ENCODE data around the gene PRND.

Gene PRND

DNA sequence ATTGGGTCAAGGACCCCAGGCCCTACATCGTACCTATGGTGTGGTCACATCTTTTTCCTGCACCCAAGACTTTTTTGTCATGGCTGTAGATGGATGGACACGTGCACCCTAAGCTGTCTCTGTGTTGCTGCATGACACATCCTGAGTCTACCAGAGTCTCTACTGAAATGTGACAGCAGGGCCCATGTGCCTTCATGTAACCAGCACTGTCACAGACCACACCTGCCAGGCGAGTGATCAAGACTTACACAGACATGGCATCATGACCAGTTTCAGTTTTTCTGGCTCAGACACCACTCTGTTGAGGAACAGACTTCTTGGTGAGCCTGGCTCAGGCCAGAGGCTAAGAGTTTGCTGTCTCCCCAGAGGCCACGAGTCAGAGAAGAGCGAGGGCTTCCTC lies 7.6 kb downstream of the PRND start:
- no peak overlapping the region for H4K91ac ChIP-seq (ENCODE audit: low read depth, low read length)
- H3K23ac ChIP-seq (ENCODE audit: low read length): no peak overlapping the region
- no peak overlapping the region for H4K8ac ChIP-seq (ENCODE audit: low read depth, low read length)
- H3K79me1 ChIP-seq (ENCODE audit: low read length): no peaks in the 10 kb centered on the region
- no peak overlapping the region for H3K4me2 ChIP-seq (ENCODE audit: low read length)
- no peak overlapping the region for H3K18ac ChIP-seq (ENCODE audit: low read length)
- no peak overlapping the region for H3K9ac ChIP-seq (ENCODE audit: low read length)
- no peaks in the 10 kb centered on the region for H3K9me3 ChIP-seq (ENCODE audit: insufficient read depth, low read depth, low read length)
- no peak overlapping the region for H2BK5ac ChIP-seq (ENCODE audit: low read depth, low read length, poor library complexity)
- no peak overlapping the region for H2AK5ac ChIP-seq (ENCODE audit: low read length)
- no peak overlapping the region for H2AFZ ChIP-seq (ENCODE audit: insufficient read depth, low read length, poor library complexity)
- H3K14ac ChIP-seq (ENCODE audit: low read length): no peak overlapping the region
- no peak overlapping the region for H2BK12ac ChIP-seq (ENCODE audit: low read length)
- H3K4me1 ChIP-seq (ENCODE audit: control insufficient read depth in 1 of 2, insufficient read depth in 2 of 2, low read length in 2 of 2): no peaks in the 10 kb centered on the region
- H2BK120ac ChIP-seq (ENCODE audit: insufficient read depth, low read length, poor library complexity): no peak overlapping the region
- H3K36me3 ChIP-seq (ENCODE audit: control insufficient read depth in 1 of 2, insufficient read depth in 2 of 2, low read length in 2 of 2): no peaks in the 10 kb centered on the region
- no peak overlapping the region for H3K4ac ChIP-seq (ENCODE audit: low read depth, low read length)
- H3K79me2 ChIP-seq (ENCODE audit: control insufficient read depth, insufficient read depth, low read length, poor library complexity): no peaks in the 10 kb centered on the region
- no CpG with 5 or more reads among the region's 5 CpGs for WGBS (ENCODE audit: extremely low coverage, insufficient coverage, insufficient read length)
- H4K12ac ChIP-seq (ENCODE audit: low read depth, low read length): no peak overlapping the region
- DNase-seq: no peak
- no peak overlapping the region for H3K4me3 ChIP-seq (ENCODE audit: low read depth, low read length)
- no peak overlapping the region for H3K27ac ChIP-seq (ENCODE audit: low read depth, low read length)
- H3K27me3 ChIP-seq (ENCODE audit: insufficient read depth, low read length): no peaks in the 10 kb centered on the region

GRCh38 chr20:4730780-4731179 lies 9.1 kb downstream of the PRND start:
- Histone ChIP-seq H3K4me2 (ENCODE audit: low read length) (no peak overlapping the region), H3K27ac (ENCODE audit: low read depth, low read length) (no peak overlapping the region), H3K79me2 (ENCODE audit: control insufficient read depth, insufficient read depth, low read length, poor library complexity) (no peaks in the 10 kb centered on the region), H2BK12ac (ENCODE audit: low read length) (no peak overlapping the region), H3K27me3 (ENCODE audit: insufficient read depth, low read length) (no peaks in the 10 kb centered on the region), H3K4ac (ENCODE audit: low read depth, low read length) (no peak overlapping the region), H3K23ac (ENCODE audit: low read length) (no peak overlapping the region), H3K4me1 (ENCODE audit: control insufficient read depth in 1 of 2, insufficient read depth in 2 of 2, low read length in 2 of 2) (no peaks in the 10 kb centered on the region), H3K9me3 (ENCODE audit: insufficient read depth, low read depth, low read length) (no peaks in the 10 kb centered on the region), H3K14ac (ENCODE audit: low read length) (no peak overlapping the region), H4K8ac (ENCODE audit: low read depth, low read length) (no peak overlapping the region), H3K18ac (ENCODE audit: low read length) (no peak overlapping the region), H2AFZ (ENCODE audit: insufficient read depth, low read length, poor library complexity) (no peak overlapping the region), H4K12ac (ENCODE audit: low read depth, low read length) (no peak overlapping the region), H3K36me3 (ENCODE audit: control insufficient read depth in 1 of 2, insufficient read depth in 2 of 2, low read length in 2 of 2) (no peaks in the 10 kb centered on the region), H2BK5ac (ENCODE audit: low read depth, low read length, poor library complexity) (no peak overlapping the region), H3K4me3 (ENCODE audit: low read depth, low read length) (no peak overlapping the region), H3K9ac (ENCODE audit: low read length) (no peak overlapping the region), H2AK5ac (ENCODE audit: low read length) (no peak overlapping the region), H4K91ac (ENCODE audit: low read depth, low read length) (no peak overlapping the region), H3K79me1 (ENCODE audit: low read length) (no peaks in the 10 kb centered on the region), H2BK120ac (ENCODE audit: insufficient read depth, low read length, poor library complexity) (no peak overlapping the region)
- peak in 1 of 2 donors; percentile 8 for DNase-seq
- no CpG with 5 or more reads among the region's 6 CpGs for WGBS (ENCODE audit: extremely low coverage, insufficient coverage, insufficient read length)

GRCh38 chr20:4736875-4737274 lies 15.2 kb downstream of the PRND start:
- Histone ChIP-seq H3K9ac (ENCODE audit: low read length) (no peak overlapping the region), H4K91ac (ENCODE audit: low read depth, low read length) (no peak overlapping the region), H3K79me2 (ENCODE audit: control insufficient read depth, insufficient read depth, low read length, poor library complexity) (no peaks in the 10 kb centered on the region), H2AK5ac (ENCODE audit: low read length) (no peak overlapping the region), H3K27me3 (ENCODE audit: insufficient read depth, low read length) (no peaks in the 10 kb centered on the region), H3K18ac (ENCODE audit: low read length) (no peak overlapping the region), H3K79me1 (ENCODE audit: low read length) (no peaks in the 10 kb centered on the region), H3K14ac (ENCODE audit: low read length) (no peak overlapping the region), H2BK120ac (ENCODE audit: insufficient read depth, low read length, poor library complexity) (no peak overlapping the region), H3K4me2 (ENCODE audit: low read length) (no peak overlapping the region), H4K8ac (ENCODE audit: low read depth, low read length) (no peak overlapping the region), H3K27ac (ENCODE audit: low read depth, low read length) (no peak overlapping the region), H4K12ac (ENCODE audit: low read depth, low read length) (no peak overlapping the region), H3K9me3 (ENCODE audit: insufficient read depth, low read depth, low read length) (no peaks in the 10 kb centered on the region), H2BK12ac (ENCODE audit: low read length) (no peak overlapping the region), H3K36me3 (ENCODE audit: control insufficient read depth in 1 of 2, insufficient read depth in 2 of 2, low read length in 2 of 2) (no peaks in the 10 kb centered on the region), H2AFZ (ENCODE audit: insufficient read depth, low read length, poor library complexity) (no peak overlapping the region), H3K23ac (ENCODE audit: low read length) (no peak overlapping the region), H3K4me3 (ENCODE audit: low read depth, low read length) (no peak overlapping the region), H2BK5ac (ENCODE audit: low read depth, low read length, poor library complexity) (no peak overlapping the region), H3K4ac (ENCODE audit: low read depth, low read length) (no peak overlapping the region), H3K4me1 (ENCODE audit: control insufficient read depth in 1 of 2, insufficient read depth in 2 of 2, low read length in 2 of 2) (no peaks in the 10 kb centered on the region)
- no peak for DNase-seq
- WGBS (ENCODE audit: extremely low coverage, insufficient coverage, insufficient read length): no CpG with 5 or more reads among the region's 3 CpGs

DNA sequence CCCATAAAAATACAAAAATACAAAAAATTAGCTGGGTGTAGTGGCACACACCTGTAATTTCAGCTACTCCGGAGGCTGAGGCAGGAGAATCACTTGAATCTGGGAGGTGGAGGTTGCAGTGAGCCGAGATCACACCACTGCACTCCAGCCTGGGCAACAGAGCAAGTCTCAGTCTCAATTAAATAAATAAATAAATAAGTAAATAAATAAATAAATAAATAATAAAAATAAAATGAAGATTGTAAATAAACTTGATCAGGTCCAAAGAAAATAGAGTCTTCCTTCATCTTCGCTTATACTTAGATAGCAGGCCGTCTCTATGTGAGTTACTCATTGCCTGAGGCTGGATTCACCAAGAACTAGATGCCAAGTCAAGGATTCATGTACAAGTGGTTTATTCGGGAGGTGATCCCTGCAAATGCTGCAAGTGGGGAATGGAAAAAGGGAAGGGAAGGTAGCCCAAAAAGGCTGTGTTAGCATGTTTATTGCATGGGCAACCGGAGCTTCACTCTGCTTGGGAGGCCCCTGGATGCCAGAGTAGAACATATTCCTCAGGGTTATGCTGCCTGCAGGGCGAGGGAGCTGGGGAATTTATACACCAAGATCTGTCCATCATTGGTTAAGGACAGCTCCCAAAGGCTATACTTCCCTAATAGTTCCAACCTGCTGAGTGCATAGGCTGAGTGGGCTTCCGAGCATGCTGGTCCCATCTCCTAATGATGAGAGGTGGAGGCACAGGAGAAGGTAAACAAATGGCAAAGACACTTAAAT lies 16.3 kb downstream of the PRND start:
- no peak overlapping the region for H4K12ac ChIP-seq (ENCODE audit: low read depth, low read length)
- no peak overlapping the region for H3K9ac ChIP-seq (ENCODE audit: low read length)
- H3K23ac ChIP-seq (ENCODE audit: low read length): no peak overlapping the region
- H3K27me3 ChIP-seq (ENCODE audit: insufficient read depth, low read length): no peaks in the 10 kb centered on the region
- H3K79me2 ChIP-seq (ENCODE audit: control insufficient read depth, insufficient read depth, low read length, poor library complexity): no peaks in the 10 kb centered on the region
- H3K14ac ChIP-seq (ENCODE audit: low read length): no peak overlapping the region
- H3K79me1 ChIP-seq (ENCODE audit: low read length): no peaks in the 10 kb centered on the region
- H3K27ac ChIP-seq (ENCODE audit: low read depth, low read length): no peak overlapping the region
- H3K9me3 ChIP-seq (ENCODE audit: insufficient read depth, low read depth, low read length): no peaks in the 10 kb centered on the region
- H2BK120ac ChIP-seq (ENCODE audit: insufficient read depth, low read length, poor library complexity): no peak overlapping the region
- H3K4me2 ChIP-seq (ENCODE audit: low read length): no peak overlapping the region
- H3K4ac ChIP-seq (ENCODE audit: low read depth, low read length): no peak overlapping the region
- H3K18ac ChIP-seq (ENCODE audit: low read length): no peak overlapping the region
- no peak overlapping the region for H2BK5ac ChIP-seq (ENCODE audit: low read depth, low read length, poor library complexity)
- H3K4me3 ChIP-seq (ENCODE audit: low read depth, low read length): no peak overlapping the region
- no peak overlapping the region for H2AFZ ChIP-seq (ENCODE audit: insufficient read depth, low read length, poor library complexity)
- H3K4me1 ChIP-seq (ENCODE audit: control insufficient read depth in 1 of 2, insufficient read depth in 2 of 2, low read length in 2 of 2): no peaks in the 10 kb centered on the region
- no peak overlapping the region for H4K91ac ChIP-seq (ENCODE audit: low read depth, low read length)
- no peak overlapping the region for H2AK5ac ChIP-seq (ENCODE audit: low read length)
- no peak overlapping the region for H2BK12ac ChIP-seq (ENCODE audit: low read length)
- H3K36me3 ChIP-seq (ENCODE audit: control insufficient read depth in 1 of 2, insufficient read depth in 2 of 2, low read length in 2 of 2): no peaks in the 10 kb centered on the region
- no CpG with 5 or more reads among the region's 8 CpGs for WGBS (ENCODE audit: extremely low coverage, insufficient coverage, insufficient read length)
- DNase-seq: no peak
- H4K8ac ChIP-seq (ENCODE audit: low read depth, low read length): no peak overlapping the region

Measured in trophoblast cell (in vitro differentiated cells and primary cell).